Ovary (tissue), 9 donors: Measurements from ENCODE around the gene FTO. TPM values are rescaled to one million over a fixed set of nuclear protein-coding genes. Genes with fewer than 3 reads are reported as not detected.

Source experiments
- DNase-seq, 5 donors: peaks; one replicate each; pipeline ENCODE4 v3.0.0-alpha.2; 2019 to 2020
- H3K27ac ChIP-seq, 2 donors: fragments of 200-600 bp; one replicate each; pipeline versions ENCODE4 v1.5.1 to v1.8.0; 2019 to 2022
- H3K27me3 ChIP-seq: fragments of 200-600 bp; one replicate; pipeline ENCODE4 v1.8.0; 2022
- H3K36me3 ChIP-seq: fragments of 200-600 bp; sonication (generic); one replicate; pipeline ENCODE4 v1.5.1; 2019
- H3K4me1 ChIP-seq: one replicate; pipeline ENCODE4 v1.8.1; 2013; ENCODE audit warnings: mild to moderate bottlenecking, moderate library complexity; ENCODE audit not compliant: insufficient read depth
- H3K4me3 ChIP-seq: fragments of 200-600 bp; sonication (generic); one replicate; pipeline ENCODE4 v1.5.1; 2017
- H3K9me3 ChIP-seq, 2 donors: fragments of 200-600 bp in 1 of 2; sonication (generic) in 1 of 2; one replicate each; pipeline versions ENCODE4 v1.5.1 to v1.8.1; 2013 to 2019; ENCODE audit warnings: mild to moderate bottlenecking in 1 of 2, moderate library complexity in 1 of 2
- CTCF ChIP-seq, 3 donors: fragments of 450-650 bp in 2 of 3; fragments of 200-600 bp in 1 of 3; IDR thresholded peaks; one replicate each; pipeline versions ENCODE4 v1.5.1 to v1.8.0; 2016 to 2022; ENCODE audit warnings: antibody characterized with exemption in 3 of 3, mild to moderate bottlenecking in 1 of 3
- EP300 ChIP-seq: sonication (generic); formaldehyde crosslinking; IDR thresholded peaks from one replicate; pipeline ENCODE4 v1.6.1; 2017; ENCODE audit warnings: antibody characterized with exemption
- POLR2A ChIP-seq: fragments of 450-650 bp; IDR thresholded peaks from one replicate; pipeline ENCODE4 v1.6.1; 2017; ENCODE audit warnings: antibody characterized with exemption, mild to moderate bottlenecking, moderate library complexity
- WGBS, 3 donors: extraction: QIAGEN DNeasy Blood & Tissue Kit in 1 of 3; methylation state at CpG; one replicate each; pipeline versions ENCODE4 v1.1.5 to v1.1.7; 2013 to 2017; 5-methylcytosine and 5-hydroxymethylcytosine counted together
- intact Hi-C, 4 donors: fragments of 100-400 bp; cut with DNase I; formaldehyde crosslinking; loops; one replicate each; pipeline versions ENCODE4 v1.11.0 to v1.15.1; 2022 to 2023
- polyA plus RNA-seq, 2 donors: library from polyadenylated mRNA; stranded (reverse); fragments of 200-250 nt in 1 of 2; fragments of 350-450 nt in 1 of 2; fragmentation: Illumina TruSeq in 1 of 2; extraction: RNeasy Lipid Tissue Mini Kit (QIAGEN cat#74804) in 1 of 2; gene quantifications; one replicate each; pipeline ENCODE4 v1.2.3, GENCODE V29; 2013 to 2014
- total RNA-seq, 7 donors: library from RNA; depleted of rRNA in 2 of 7; stranded (reverse); fragments of >200 nt in 2 of 7; fragmentation: NEBNext Ultra II Directional in 3 of 7; extraction: Animal tissue kit (Norgen Biotek cat#: 25700) in 3 of 7; gene quantifications; one replicate each; pipeline versions ENCODE4 v1.1.0 to v1.2.4, GENCODE V29; 2016 to 2023
- donor health status: DM: no; HTN: no; CAD: no; lungs with moderate emphysema.
- donor health status: DM: no; HTN: no; CAD: no.
- donor health status: Bipolar disorder and iron deficiency.
- donor health status: DM: yes; HTN: yes; CAD: no.
- donor health status: DM: no; HTN: no; CAD: no.
- donor health status: DM: yes; HTN: yes; CAD: no.

FTO gene
- total and polyA plus RNA-seq, 9 donors = 43.6 to 128 (median 91.4) TPM

GRCh38 chr16:54160939-54161897, 457.3 kb downstream of the FTO start:
- intact Hi-C loops = no loop called here
- H3K4me1 ChIP-seq = no peaks in the 10 kb centered on the region
- no peak overlapping the region for H3K4me3 ChIP-seq
- WGBS, 3 donors = 36 to 43% (median 36%) methylated on average over 19 of the region's 19 CpGs
- no peak for DNase-seq
- TF ChIP-seq CTCF (IDR thresholded peaks at IDR 0.05) = no peak
- H3K9me3 ChIP-seq = no peaks in the 10 kb centered on the region
- H3K27me3 ChIP-seq = no peaks in the 10 kb centered on the region
- no peak overlapping the region for H3K27ac ChIP-seq
- H3K36me3 ChIP-seq = no peaks in the 10 kb centered on the region

- Histone ChIP-seq H3K9me3 (no peaks in the 10 kb centered on the region), H3K27me3 (no peaks in the 10 kb centered on the region), H3K4me1 (no peaks in the 10 kb centered on the region), H3K27ac (no peak overlapping the region), H3K36me3 (no peaks in the 10 kb centered on the region), H3K4me3 (no peak overlapping the region)
- DNase-seq = no peak
- TF ChIP-seq CTCF (IDR thresholded peaks at IDR 0.05) = no peak
- no peak for TF ChIP-seq POLR2A
- TF ChIP-seq EP300 = no peak
- 82 to 90% (median 90%) methylated on average over 10 of the region's 10 CpGs for WGBS, 3 donors
- intact Hi-C loops = no loop called here
These were observed 459.4 kb downstream of the FTO start for GRCh38 chr16:54163197-54163843.

- no peak overlapping the region for H3K27ac ChIP-seq
- TF ChIP-seq POLR2A (no peak), CTCF (IDR thresholded peaks at IDR 0.05) (no peak), EP300 (no peak)
- 80 to 88% (median 80%) methylated on average over 3 of the region's 3 CpGs for WGBS, 3 donors
- intact Hi-C loops = no loop called here
- H3K27me3 ChIP-seq = no peaks in the 10 kb centered on the region
- no peak overlapping the region for H3K4me3 ChIP-seq
- H3K36me3 ChIP-seq = no peaks in the 10 kb centered on the region
- H3K9me3 ChIP-seq = no peaks in the 10 kb centered on the region
- no peaks in the 10 kb centered on the region for H3K4me1 ChIP-seq
- no peak for DNase-seq
These were observed 460.8 kb downstream of the FTO start for GRCh38 chr16:54164789-54165173.

GRCh38 chr16:54165174-54165911, 461.4 kb downstream of the FTO start:
- 77 to 81% (median 81%) methylated on average over 12 of the region's 12 CpGs for WGBS, 3 donors
- intact Hi-C loops = no loop called here
- Histone ChIP-seq H3K27ac (no peak overlapping the region), H3K4me3 (no peak overlapping the region), H3K36me3 (no peaks in the 10 kb centered on the region), H3K27me3 (no peaks in the 10 kb centered on the region), H3K9me3 (no peaks in the 10 kb centered on the region), H3K4me1 (no peaks in the 10 kb centered on the region)
- DNase-seq = no peak
- no peak for TF ChIP-seq POLR2A
- no peak for TF ChIP-seq EP300
- no peak for TF ChIP-seq CTCF (IDR thresholded peaks at IDR 0.05)
